SK-N-SH treated with all-trans-retinoic acid at 6 μM for 48 hours (cell line): ENCODE measurements around the gene LRRC28.

Experiments used
- ATAC-seq: fragments of 200-7000 bp; cut with Tn5 transposase; 3 replicates; pipeline ENCODE4 v1.9.1; 2020; ENCODE audit warnings: mild to moderate bottlenecking, moderate library complexity
- ARNTL ChIP-seq: fragments of 450-650 bp; formaldehyde crosslinking; IDR thresholded peaks from 2 replicates; pipeline ENCODE4 v1.5.0; 2020; ENCODE audit warnings: low read depth, mild to moderate bottlenecking, moderate library complexity, borderline replicate concordance
- BACH2 ChIP-seq: fragments of 250-450 bp; sonication (Bioruptor Pico); IDR thresholded peaks from 2 replicates; pipeline ENCODE4 v1.9.0; 2021; ENCODE audit warnings: mild to moderate bottlenecking, borderline replicate concordance
- CSDC2 ChIP-seq: fragments of 250-450 bp; sonication (Bioruptor Pico); IDR thresholded peaks from 2 replicates; pipeline ENCODE4 v1.5.0; 2020; ENCODE audit warnings: mild to moderate bottlenecking, moderate library complexity
- ESRRG ChIP-seq: fragments of 250-450 bp; sonication (Bioruptor Pico); IDR thresholded peaks from 2 replicates; pipeline ENCODE4 v1.6.1; 2021; ENCODE audit warnings: mild to moderate bottlenecking
- GLIS3 ChIP-seq: fragments of 250-450 bp; sonication (Bioruptor Pico); IDR thresholded peaks from 2 replicates; pipeline ENCODE4 v1.5.0; 2020; ENCODE audit warnings: mild to moderate bottlenecking, moderate library complexity
- ISL1 ChIP-seq: fragments of 250-450 bp; sonication (Bioruptor Pico); IDR thresholded peaks from 2 replicates; pipeline ENCODE4 v2.1.2; 2022; ENCODE audit warnings: mild to moderate bottlenecking, moderate library complexity
- OSR1 ChIP-seq: fragments of 250-450 bp; sonication (Bioruptor Pico); IDR thresholded peaks from 2 replicates; pipeline ENCODE4 v1.8.0; 2022; ENCODE audit warnings: moderate library complexity, mild to moderate bottlenecking, inconsistent platforms
- PPARA ChIP-seq: fragments of 250-450 bp; sonication (Bioruptor Pico); IDR thresholded peaks from 2 replicates; pipeline ENCODE4 v1.5.0; 2020; ENCODE audit warnings: mild to moderate bottlenecking, borderline replicate concordance
- RARB ChIP-seq: fragments of 250-450 bp; sonication (Bioruptor Pico); IDR thresholded peaks from 2 replicates; pipeline ENCODE4 v1.8.0; 2021; ENCODE audit warnings: mild to moderate bottlenecking, moderate library complexity
- SNAI2 ChIP-seq: fragments of 250-450 bp; sonication (Bioruptor Pico); IDR thresholded peaks from 2 replicates; pipeline ENCODE4 v1.5.0; 2020; ENCODE audit warnings: mild to moderate bottlenecking, moderate library complexity
- TCF4 ChIP-seq: fragments of 250-450 bp; sonication (Bioruptor Pico); IDR thresholded peaks from 2 replicates; pipeline ENCODE4 v1.8.0; 2021; ENCODE audit warnings: mild to moderate bottlenecking, moderate library complexity, borderline replicate concordance
- TOX ChIP-seq: fragments of 250-450 bp; sonication (Bioruptor Pico); IDR thresholded peaks from 2 replicates; pipeline ENCODE4 v1.8.0; 2021; ENCODE audit warnings: mild to moderate bottlenecking, moderate library complexity, borderline replicate concordance
- ZC3H10 ChIP-seq: fragments of 250-450 bp; sonication (Bioruptor Pico); IDR thresholded peaks from 2 replicates; pipeline ENCODE4 v1.5.1; 2021; ENCODE audit warnings: mild to moderate bottlenecking, moderate library complexity
- ZFP3 ChIP-seq: fragments of 250-450 bp; sonication (Bioruptor Pico); IDR thresholded peaks from 2 replicates; pipeline ENCODE4 v1.5.0; 2020; ENCODE audit warnings: mild to moderate bottlenecking, moderate library complexity
- ZFP30 ChIP-seq: fragments of 450-650 bp; formaldehyde crosslinking; IDR thresholded peaks from 2 replicates; pipeline ENCODE4 v1.5.0; 2022; ENCODE audit warnings: mild to moderate bottlenecking, moderate library complexity
- ZNF565 ChIP-seq: fragments of 450-650 bp; formaldehyde crosslinking; conservative IDR thresholded peaks from 2 replicates; pipeline ENCODE4 v1.5.0; 2020; ENCODE audit warnings: low read depth, mild to moderate bottlenecking, moderate library complexity
- ZNF70 ChIP-seq: fragments of 450-650 bp; formaldehyde crosslinking; IDR thresholded peaks from 2 replicates; pipeline ENCODE4 v1.5.0; 2020; ENCODE audit warnings: mild to moderate bottlenecking, moderate library complexity
- ZNF8 ChIP-seq: fragments of 450-650 bp; formaldehyde crosslinking; IDR thresholded peaks from 2 replicates; pipeline ENCODE4 v1.5.0; 2020; ENCODE audit warnings: mild to moderate bottlenecking, moderate library complexity
- TF ChIP-seq, protein P1 (sequence below): fragments of 250-450 bp; sonication (Bioruptor Pico); IDR thresholded peaks from 2 replicates; pipeline ENCODE4 v1.8.0; 2020; ENCODE audit warnings: mild to moderate bottlenecking, moderate library complexity, borderline replicate concordance
- TF ChIP-seq, protein P2 (sequence below): fragments of 250-450 bp; sonication (Bioruptor Pico); IDR thresholded peaks from 2 replicates; pipeline ENCODE4 v1.8.0; 2021; ENCODE audit warnings: low read depth, mild to moderate bottlenecking, moderate library complexity, borderline replicate concordance
- TF ChIP-seq, protein P3 (sequence below): fragments of 250-450 bp; sonication (Bioruptor Pico); IDR thresholded peaks from 2 replicates; pipeline ENCODE4 v1.5.0; 2020; ENCODE audit warnings: mild to moderate bottlenecking, moderate library complexity
- TF ChIP-seq, protein P4 (sequence below): fragments of 250-450 bp; sonication (Bioruptor Pico); IDR thresholded peaks from 2 replicates; pipeline ENCODE4 v1.5.1; 2021; ENCODE audit warnings: mild to moderate bottlenecking, moderate library complexity
- TF ChIP-seq, protein P5 (sequence below): fragments of 250-450 bp; sonication (Bioruptor Pico); IDR thresholded peaks from 2 replicates; pipeline ENCODE4 v1.5.1; 2020; ENCODE audit warnings: low read depth, mild to moderate bottlenecking, moderate library complexity

The LRRC28 gene

DNA sequence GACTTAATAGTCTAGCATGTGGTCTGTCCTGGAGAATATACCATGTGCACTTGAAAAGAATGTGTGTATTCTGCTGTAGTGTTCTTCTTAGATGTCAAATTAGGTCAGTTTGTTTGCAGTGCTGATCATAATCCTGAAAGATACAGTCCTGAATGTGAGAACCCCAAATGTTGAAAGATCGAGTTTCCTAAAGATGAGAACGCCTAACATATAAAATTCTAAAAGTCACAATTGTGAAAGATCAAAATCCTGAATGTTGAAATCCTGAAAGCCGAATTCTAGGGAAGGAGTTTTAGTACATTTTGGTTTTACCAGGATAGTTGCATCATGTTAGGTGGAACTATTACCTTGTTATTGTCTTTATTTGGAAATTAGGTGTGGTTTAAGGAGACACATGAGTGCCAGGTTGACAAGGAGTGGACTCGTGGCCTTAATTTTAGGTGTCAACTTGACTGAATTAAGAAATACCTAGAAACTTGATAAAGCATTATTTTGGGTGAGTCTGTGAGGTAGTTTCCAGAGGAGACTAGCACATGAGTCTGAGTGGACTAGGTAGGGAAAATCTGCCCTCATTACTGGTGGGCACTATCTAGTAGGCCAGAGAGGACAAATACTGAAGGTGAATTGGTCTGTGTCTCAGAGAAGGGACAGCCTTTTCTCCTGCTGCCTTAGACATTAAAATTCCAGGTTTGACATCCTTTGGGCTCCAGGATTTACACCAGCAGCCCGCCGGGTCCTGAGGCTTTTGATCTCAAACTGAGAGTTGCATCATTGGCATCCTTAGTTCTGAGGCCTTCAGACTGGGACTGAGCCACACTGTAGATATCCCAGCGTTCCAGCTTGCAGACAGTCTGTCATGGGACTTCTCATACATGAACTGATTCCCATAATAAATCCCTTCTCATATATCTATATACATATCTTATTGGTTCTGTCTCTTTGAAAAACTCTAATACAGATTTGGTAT, 77.1 kb downstream of the LRRC28 start:
- TF ChIP-seq GLIS3 (no peak), ZNF565 (CRISPR knock-in tag) (no peak), CSDC2 (CRISPR knock-in tag) (no peak), ZC3H10 (no peak), BACH2 (CRISPR knock-in tag) (no peak)
- TF ChIP-seq, protein P1, sequence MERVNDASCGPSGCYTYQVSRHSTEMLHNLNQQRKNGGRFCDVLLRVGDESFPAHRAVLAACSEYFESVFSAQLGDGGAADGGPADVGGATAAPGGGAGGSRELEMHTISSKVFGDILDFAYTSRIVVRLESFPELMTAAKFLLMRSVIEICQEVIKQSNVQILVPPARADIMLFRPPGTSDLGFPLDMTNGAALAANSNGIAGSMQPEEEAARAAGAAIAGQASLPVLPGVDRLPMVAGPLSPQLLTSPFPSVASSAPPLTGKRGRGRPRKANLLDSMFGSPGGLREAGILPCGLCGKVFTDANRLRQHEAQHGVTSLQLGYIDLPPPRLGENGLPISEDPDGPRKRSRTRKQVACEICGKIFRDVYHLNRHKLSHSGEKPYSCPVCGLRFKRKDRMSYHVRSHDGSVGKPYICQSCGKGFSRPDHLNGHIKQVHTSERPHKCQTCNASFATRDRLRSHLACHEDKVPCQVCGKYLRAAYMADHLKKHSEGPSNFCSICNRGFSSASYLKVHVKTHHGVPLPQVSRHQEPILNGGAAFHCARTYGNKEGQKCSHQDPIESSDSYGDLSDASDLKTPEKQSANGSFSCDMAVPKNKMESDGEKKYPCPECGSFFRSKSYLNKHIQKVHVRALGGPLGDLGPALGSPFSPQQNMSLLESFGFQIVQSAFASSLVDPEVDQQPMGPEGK: no peak
- no peak for ATAC-seq

DNA sequence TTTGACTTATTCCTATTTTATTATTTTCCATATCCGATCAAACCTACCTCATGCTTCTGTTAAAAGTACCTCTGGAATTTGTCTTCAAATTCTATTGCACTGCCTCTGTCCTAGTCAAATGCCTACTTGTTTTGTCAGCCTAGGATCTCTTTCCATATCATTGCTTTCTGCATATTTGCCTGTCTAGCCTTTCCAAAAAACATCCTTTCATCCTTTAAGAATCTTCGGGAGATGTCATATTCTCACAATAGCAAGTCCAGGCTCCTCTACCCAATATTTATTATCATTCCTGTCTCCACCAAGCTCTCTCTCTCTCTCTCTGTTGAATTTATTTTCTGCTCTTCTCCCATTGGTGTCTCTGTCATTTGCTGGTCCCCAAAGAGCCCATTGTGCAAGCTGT, 80.1 kb downstream of the LRRC28 start:
- TF ChIP-seq OSR1 (no peak), ISL1 (CRISPR knock-in tag) (no peak), RARB (CRISPR knock-in tag) (no peak), TOX (CRISPR knock-in tag) (no peak), SNAI2 (CRISPR knock-in tag) (no peak), ZNF8 (CRISPR knock-in tag) (no peak), ARNTL (CRISPR knock-in tag) (no peak), ESRRG (CRISPR knock-in tag) (no peak), ZNF70 (CRISPR knock-in tag) (no peak), ZFP3 (CRISPR knock-in tag) (no peak)
- TF ChIP-seq, protein P2, sequence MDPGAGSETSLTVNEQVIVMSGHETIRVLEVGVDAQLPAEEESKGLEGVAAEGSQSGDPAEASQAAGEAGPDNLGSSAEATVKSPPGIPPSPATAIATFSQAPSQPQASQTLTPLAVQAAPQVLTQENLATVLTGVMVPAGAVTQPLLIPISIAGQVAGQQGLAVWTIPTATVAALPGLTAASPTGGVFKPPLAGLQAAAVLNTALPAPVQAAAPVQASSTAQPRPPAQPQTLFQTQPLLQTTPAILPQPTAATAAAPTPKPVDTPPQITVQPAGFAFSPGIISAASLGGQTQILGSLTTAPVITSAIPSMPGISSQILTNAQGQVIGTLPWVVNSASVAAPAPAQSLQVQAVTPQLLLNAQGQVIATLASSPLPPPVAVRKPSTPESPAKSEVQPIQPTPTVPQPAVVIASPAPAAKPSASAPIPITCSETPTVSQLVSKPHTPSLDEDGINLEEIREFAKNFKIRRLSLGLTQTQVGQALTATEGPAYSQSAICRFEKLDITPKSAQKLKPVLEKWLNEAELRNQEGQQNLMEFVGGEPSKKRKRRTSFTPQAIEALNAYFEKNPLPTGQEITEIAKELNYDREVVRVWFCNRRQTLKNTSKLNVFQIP (CRISPR knock-in tag): no peak
- no peak for ATAC-seq

DNA sequence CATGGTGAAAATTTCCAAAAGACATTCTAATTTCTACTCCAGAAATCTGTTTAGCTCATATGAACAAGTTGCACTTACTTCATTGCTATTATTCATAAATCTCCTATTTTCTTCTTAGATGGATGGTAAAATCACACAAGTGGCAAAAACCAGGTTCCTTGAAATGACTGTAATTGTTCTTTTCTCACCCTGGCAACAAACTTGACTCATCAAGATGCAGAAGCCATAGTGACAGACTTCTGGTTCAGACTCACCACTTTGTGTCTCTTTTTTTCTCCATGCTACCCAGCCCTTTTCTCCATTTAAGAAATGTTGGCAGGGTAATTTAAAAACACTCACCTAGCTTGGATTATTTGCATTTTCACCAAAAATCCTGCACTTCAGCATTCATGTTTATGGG, 82.1 kb downstream of the LRRC28 start:
- ATAC-seq: no peak
- TF ChIP-seq ISL1 (CRISPR knock-in tag): no peak
- TF ChIP-seq, protein P3, sequence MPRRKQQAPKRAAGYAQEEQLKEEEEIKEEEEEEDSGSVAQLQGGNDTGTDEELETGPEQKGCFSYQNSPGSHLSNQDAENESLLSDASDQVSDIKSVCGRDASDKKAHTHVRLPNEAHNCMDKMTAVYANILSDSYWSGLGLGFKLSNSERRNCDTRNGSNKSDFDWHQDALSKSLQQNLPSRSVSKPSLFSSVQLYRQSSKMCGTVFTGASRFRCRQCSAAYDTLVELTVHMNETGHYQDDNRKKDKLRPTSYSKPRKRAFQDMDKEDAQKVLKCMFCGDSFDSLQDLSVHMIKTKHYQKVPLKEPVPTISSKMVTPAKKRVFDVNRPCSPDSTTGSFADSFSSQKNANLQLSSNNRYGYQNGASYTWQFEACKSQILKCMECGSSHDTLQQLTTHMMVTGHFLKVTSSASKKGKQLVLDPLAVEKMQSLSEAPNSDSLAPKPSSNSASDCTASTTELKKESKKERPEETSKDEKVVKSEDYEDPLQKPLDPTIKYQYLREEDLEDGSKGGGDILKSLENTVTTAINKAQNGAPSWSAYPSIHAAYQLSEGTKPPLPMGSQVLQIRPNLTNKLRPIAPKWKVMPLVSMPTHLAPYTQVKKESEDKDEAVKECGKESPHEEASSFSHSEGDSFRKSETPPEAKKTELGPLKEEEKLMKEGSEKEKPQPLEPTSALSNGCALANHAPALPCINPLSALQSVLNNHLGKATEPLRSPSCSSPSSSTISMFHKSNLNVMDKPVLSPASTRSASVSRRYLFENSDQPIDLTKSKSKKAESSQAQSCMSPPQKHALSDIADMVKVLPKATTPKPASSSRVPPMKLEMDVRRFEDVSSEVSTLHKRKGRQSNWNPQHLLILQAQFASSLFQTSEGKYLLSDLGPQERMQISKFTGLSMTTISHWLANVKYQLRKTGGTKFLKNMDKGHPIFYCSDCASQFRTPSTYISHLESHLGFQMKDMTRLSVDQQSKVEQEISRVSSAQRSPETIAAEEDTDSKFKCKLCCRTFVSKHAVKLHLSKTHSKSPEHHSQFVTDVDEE (CRISPR knock-in tag): no peak
- TF ChIP-seq RARB (CRISPR knock-in tag): no peak
- TF ChIP-seq SNAI2 (CRISPR knock-in tag): no peak
- TF ChIP-seq ZNF70 (CRISPR knock-in tag): no peak
- TF ChIP-seq, protein P4, sequence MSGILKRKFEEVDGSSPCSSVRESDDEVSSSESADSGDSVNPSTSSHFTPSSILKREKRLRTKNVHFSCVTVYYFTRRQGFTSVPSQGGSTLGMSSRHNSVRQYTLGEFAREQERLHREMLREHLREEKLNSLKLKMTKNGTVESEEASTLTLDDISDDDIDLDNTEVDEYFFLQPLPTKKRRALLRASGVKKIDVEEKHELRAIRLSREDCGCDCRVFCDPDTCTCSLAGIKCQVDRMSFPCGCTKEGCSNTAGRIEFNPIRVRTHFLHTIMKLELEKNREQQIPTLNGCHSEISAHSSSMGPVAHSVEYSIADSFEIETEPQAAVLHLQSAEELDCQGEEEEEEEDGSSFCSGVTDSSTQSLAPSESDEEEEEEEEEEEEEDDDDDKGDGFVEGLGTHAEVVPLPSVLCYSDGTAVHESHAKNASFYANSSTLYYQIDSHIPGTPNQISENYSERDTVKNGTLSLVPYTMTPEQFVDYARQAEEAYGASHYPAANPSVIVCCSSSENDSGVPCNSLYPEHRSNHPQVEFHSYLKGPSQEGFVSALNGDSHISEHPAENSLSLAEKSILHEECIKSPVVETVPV: no peak
- TF ChIP-seq, protein P5, sequence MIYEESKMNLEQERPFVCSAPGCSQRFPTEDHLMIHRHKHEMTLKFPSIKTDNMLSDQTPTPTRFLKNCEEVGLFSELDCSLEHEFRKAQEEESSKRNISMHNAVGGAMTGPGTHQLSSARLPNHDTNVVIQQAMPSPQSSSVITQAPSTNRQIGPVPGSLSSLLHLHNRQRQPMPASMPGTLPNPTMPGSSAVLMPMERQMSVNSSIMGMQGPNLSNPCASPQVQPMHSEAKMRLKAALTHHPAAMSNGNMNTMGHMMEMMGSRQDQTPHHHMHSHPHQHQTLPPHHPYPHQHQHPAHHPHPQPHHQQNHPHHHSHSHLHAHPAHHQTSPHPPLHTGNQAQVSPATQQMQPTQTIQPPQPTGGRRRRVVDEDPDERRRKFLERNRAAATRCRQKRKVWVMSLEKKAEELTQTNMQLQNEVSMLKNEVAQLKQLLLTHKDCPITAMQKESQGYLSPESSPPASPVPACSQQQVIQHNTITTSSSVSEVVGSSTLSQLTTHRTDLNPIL (CRISPR knock-in tag): no peak
- no peak for TF ChIP-seq OSR1
- no peak for TF ChIP-seq GLIS3
- TF ChIP-seq, protein P2 (CRISPR knock-in tag): no peak
- no peak for TF ChIP-seq TCF4 (CRISPR knock-in tag)
- no peak for TF ChIP-seq PPARA
- no peak for TF ChIP-seq BACH2 (CRISPR knock-in tag)
- TF ChIP-seq ZNF8 (CRISPR knock-in tag): no peak
- TF ChIP-seq ZFP30: no peak
- no peak for TF ChIP-seq ARNTL (CRISPR knock-in tag)
- no peak for TF ChIP-seq ZFP3 (CRISPR knock-in tag)
